ENCODE measurements around the gene CMIP.

The CMIP gene

DNA sequence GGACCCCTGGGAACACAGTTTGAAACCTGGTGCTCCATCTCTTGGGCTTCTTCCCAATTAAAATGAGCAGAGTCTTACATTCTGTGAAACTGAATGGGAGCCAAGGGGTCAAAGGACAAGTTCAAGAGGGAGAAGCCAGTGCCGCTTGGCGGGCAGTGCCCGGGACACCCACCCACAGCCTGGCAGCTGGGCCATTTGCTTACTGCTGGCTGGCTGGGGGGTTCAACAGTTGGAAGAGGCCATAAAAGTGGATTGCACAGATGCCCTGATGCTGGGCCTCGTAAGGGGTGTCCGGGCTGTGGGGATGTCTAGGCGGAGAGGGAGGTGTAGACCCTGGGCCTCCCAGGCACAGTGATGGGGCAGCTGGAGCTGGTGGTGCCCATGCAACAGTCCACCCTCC is 52.1 kb downstream of the CMIP start:
- no peak for DNase-seq

DNA sequence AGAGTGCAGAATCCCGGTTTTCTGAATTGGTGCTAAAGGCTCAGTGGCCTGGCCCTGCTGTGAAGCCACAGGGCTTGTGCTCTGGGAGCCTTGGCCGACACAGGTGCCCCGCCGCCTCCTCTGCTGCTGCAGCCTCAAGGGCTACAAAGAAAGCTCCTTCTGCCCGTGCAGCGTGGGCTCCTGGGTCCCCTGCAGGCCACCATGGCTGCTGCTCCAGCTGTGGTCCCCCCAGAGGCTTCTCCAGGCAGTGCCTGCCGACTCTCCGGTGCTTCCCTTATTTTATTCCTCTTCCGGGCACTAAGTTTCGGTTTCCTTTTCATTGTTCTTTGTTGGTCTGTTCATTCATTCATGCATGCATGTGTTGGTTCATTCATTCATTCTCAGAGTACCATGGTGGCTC is 53.1 kb downstream of the CMIP start:
- no peak for DNase-seq

DNA sequence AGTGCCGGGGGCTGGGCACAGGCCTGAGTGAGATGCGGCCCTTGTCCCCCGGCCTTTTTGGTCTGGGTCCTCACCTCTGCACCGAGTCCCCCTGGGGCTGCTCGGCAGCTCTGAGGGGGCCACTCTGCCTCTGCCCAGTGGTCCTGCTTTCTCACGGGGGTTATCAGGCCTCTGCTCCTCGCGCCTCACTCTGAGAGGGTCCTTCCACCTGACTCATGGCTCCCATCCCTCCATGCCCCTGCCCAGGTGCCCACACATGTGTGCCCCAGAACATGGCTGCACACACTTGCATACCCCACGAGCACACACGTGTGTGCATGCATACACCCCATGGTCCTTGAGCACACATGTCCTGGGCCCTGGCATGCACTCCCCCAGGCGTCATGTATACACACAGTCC is 53.7 kb downstream of the CMIP start:
- no peak for DNase-seq

DNA sequence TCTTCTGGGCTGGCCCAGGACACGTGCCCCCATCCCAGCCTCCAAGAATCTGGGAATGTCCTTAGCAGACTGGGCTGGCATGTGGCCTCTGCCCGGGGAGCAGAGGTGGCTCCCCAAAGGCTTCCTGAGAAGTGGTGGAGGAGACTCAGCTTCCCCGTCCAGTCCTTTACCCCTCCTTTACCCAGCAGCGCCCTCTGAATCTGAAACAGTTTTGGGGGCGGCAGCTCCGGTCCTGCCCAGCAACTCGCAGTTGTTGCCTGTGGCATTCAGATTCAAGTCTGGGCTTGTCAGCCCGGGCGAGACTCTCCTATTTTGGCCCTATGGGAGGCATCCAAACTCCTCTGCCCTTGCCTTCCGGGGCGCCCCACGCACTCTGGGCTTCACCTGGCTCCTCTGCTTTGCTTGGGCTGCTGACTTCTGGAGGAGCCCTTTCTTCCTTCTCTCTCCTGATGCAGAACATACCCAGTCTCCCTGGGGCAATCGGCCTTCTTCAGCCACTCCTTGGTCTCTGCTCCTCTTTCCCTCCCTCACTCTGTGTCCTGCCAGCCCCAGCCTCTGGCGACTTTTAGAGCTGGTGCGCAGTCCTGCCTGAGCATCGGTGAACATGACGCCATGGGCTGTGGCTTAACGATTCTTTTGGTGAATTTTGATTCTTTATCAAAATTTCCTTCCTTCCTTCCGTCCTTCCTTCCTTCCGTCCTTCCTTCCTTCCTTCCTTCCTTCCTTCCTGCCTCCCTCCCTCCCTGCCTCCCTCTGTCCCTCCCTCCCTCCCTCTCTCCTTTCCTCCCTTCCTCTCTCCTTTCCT is 55.2 kb downstream of the CMIP start:
- DNase-seq, result no peak

DNA sequence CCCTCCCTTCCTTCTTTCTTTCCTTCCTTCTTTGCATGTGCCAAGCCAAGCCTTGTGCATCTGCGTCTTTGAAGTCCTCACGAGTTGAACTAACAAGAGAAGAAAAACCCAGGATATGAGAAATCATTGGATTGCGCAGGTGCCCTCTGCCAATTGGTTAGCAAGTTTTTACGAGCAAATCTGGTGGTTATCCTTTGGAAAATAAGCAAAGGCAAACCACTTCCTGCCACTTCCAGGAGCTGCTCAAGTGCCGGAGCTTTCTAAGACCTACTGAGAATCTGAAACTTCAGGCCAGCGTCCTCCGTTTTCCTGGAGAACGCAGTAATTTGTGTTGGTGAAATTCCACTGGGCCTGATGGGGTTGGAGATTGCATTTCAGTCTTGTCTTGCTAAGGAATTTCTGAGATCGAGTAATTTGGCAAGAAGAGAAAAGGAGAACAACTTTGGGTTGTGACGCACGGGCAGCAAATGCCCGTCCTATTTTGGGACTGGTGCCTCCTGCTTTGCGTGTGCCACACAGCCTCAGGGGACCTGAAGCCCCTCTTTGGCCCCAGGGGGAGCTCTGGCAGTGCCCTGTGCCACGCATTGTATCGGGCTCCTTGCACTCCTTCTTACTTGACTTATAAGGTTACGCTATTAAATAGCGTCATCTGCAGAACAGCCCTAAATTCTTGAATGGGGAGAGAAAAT is 56.4 kb downstream of the CMIP start:
- peak; percentile 71 for DNase-seq

DNA sequence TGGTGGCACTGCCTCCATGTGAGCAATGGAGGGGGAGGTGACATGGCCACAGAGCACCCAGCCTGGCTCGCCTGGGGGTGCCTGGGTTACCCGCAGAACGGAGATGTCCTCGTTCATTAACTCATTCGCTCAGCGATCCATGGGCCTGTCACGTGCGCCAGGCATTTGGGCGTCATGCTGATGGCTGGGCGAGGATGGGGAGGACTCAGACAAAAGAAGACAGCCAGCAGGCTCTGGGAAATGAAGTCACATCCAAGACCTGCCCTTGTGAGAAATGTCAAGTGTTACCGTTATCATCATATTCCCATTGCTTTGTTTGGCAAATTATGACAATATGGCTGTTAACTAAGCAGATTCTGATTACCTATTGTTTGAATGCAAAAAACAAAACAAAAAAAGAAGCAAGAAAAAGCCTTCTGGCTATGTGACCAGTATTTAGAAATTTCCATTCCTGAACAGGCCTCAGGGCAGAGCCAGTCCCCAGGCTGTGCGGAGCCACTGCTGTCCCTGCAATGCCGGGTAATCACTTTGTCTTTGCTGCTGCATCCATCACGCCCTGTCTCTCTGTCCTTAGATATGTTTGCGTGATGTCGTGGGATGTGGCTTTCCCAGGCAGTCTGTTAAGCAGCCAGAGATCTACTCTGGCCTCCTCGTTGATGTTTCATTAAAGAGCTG is 57.9 kb downstream of the CMIP start:
- DNase-seq, result no peak

DNA sequence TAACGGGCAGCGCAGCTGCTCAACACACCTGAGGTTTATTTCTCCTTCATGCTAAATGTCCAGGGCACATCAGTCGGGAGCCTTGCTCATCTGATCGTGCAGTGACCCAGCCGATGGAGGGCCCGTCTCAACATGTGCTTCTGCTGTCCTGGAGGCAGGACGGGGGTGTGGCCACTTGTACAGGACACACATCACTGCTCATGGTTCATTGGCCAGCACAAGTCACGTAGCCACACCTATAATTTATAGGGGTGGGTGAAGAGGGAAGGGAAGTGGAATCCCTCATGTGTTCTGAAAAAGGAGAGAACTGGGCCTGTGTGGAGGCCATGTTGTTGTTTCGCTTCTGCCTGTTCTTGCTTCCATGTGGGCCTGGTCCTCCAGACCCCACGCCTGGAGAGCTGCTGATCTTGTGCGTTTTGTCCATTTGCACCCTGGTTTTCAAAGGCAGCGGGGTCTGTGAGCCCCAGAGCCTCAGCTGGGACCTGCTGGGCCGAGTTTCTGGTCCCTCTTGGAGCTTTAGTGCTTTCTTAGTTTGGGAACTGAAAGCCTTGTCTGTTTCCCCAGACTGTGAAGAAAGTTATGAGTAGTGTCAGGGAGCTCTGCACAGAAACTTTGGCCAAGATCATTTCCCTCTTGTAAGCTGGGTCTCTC is 60.5 kb downstream of the CMIP start:
- no peak for DNase-seq

DNA sequence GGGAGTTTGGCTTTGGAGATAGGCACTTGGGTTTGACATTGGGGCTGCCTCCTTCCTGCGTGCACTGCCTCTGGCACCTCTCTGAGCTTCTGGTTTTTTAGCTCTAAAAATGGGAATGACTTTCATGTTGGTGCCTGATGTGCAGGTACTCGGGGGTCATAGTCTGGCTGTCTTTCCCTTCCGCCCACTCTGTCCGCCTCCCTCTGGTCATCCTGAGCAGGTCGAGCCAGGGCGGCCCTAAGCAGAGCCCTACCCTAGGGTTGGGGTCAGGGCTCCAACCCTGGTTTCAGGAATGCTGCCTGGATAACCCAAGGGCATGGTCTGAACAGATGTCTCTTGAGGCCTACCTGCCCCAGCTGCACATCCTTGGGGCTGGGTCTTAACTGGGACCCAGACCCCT is 64.8 kb downstream of the CMIP start:
- no peak for DNase-seq

DNA sequence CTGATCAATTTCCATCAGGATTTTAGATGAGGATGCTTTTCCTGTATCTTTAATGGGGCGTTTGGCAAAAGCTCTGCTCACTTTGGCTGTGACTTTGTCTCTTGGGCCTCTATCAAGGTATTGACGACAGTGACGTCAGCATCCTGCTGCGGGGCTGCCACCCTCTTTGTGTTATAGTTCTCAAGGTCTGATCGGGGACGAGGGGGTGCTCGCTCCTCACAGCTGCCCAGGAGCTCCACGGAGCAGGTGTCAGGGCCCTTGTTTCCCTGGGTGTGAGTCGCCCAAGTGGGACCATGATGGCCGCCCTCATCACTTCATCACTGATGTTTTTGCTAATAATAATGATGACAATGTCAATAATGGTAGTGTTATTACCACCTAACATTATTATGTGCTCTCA is 65.4 kb downstream of the CMIP start:
- no peak for DNase-seq

DNA sequence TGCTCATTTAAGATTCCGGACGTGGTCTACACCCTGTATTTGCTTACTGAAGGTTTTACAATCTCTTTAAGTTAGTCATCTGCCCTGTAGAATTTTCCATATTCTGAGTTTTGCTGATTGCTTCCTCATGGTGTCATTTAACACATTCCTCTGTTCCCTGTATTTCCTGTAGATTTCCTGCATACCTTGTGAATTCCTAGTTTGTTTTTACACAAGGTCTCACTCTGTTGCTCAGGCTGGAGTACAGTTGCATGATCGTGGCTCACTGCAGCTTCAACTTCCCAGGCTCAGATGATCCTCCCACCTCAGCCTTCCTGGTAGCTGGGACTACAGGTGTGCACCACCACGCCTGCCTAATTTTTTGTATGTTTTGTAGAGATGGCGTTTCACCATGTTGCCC is 66.8 kb downstream of the CMIP start:
- DNase-seq, result no peak

DNA sequence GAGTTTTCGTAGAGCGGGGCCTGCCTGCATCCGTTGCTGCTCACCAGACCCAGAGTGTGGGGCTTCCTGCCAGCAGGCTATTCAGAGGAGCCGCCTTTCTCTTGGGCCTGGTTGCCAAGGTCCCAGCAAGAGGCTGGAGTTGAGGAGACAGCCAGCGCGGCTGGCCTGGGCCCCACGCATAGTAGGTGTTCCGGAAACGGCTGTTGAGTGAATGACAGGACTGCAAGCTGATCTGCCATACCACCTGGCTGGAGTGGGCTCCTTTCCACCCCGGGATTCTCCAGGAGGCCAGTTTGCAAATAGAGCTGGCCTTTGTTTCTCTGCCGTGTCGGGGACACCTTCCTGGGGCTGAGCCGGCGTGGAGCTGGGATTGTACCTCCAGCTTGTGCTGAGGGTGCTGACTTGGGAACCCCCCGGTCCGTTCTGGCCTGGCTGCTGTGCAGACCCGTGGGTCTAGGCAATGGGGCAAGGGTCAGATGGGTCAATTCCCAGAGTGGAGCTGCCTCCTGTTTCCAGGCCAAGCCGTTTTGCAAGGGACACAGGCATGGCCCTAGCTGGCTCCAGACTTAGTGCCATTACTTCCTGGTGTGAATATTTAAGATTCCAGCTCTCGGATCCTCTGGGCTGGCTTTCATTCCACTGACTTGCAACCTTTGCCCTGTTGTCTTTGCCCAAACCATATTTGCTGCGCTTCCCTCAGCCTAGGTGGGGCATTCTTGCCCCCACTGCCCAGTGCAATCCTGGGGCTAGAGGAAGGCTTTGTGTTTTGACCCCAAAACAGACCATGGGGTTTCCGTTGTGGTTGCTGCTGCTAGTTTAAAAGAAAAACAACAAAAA is 68.8 kb downstream of the CMIP start:
- DNase-seq, result peak; percentile 76

DNA sequence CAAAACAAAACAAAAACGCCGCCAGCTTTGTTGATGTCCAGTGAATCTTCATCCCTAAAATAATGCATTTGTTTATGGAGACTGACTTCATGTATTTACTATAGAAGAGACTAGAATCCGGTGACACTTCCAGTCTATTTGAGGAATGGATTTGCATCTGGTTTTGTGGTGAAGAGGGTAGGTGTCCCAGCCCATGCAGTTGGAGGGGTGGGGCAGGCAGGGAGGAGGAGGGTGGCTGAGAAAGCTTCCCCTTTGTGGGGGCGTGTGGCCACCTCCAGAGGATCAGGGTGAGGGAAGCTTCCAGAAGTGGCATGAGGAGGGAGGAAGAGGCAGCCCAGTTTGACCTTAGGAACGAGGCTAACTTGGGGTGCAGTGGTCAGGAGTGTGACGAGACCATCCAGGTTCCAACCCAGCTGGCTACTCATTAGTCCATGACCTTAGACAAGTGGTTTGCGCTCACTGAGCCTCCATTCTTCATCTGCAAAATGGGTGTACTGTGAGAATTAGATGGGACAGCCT is 69.5 kb downstream of the CMIP start:
- no peak for DNase-seq

DNA sequence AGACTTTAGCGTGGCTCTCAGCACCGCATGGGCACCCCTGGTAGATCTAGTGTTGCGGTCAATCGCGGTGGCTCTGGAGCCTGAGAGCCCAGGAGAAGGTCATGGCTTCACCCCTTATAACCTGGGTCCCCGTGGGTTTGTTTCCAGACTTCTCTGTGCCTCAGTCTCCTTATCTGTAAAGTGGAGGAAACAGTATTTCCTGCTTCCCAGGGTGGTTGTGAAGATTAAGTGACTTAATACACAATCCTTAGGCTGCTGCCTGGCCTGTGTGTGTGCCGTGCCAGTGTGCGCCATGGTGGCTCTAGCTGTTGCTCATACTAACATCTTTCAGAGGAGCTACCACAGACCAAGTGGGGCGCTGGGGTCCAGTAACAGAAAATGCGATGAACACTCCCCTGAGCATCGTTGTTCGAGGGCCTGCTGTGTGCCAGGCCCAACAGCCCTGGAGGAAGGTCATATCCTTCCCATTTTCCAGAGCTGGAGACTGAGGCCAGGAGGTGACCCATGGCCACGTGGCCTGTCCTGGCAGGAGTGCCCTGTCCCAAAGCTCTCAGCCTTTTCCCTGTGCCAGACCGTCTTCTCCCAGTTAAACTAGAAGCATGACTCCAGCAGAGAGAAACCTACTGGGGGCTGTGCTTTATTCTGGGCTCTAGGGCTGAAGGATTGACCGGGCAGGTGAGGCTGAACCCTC is 70.1 kb downstream of the CMIP start:
- DNase-seq, result no peak

DNA sequence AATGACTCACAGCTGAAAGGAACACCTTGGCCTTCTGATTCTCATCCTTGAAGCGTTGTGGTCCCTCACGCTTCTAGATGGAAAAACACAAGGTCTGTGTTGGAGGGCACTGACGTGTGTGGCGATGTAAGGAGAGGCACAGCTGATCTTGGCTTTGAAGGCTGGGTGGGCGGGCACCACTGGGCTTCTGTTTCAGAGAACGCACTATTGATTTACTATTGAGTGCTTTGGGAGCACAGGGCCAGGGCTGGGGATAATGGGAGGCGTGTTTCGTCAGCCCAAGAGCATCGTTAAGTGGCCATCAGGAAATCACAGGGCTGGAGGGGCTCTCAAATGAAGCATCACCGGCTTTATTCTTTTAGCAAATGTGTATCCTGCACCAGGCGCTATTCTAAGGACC is 70.7 kb downstream of the CMIP start:
- DNase-seq, result no peak

DNA sequence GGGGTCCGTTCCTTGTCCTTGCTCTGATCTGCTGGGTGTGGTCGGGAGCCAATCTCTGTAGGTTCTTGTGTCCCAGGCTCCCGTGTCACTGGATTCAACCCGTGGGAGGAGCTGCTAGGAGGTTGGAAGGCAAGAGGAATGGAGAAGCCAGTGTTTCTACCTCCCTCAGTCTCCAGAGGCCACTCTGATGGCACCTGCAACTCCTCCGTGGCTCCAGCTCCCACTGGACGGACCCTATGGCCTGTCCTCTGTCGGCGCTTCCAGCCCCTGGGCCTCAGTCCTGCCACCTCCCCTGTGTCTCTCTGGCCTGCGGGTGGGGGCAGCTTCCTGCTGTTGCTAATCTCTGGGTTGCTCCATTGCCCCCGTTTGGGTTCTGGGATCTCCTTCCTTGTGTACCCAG is 71.1 kb downstream of the CMIP start:
- no peak for DNase-seq

DNA sequence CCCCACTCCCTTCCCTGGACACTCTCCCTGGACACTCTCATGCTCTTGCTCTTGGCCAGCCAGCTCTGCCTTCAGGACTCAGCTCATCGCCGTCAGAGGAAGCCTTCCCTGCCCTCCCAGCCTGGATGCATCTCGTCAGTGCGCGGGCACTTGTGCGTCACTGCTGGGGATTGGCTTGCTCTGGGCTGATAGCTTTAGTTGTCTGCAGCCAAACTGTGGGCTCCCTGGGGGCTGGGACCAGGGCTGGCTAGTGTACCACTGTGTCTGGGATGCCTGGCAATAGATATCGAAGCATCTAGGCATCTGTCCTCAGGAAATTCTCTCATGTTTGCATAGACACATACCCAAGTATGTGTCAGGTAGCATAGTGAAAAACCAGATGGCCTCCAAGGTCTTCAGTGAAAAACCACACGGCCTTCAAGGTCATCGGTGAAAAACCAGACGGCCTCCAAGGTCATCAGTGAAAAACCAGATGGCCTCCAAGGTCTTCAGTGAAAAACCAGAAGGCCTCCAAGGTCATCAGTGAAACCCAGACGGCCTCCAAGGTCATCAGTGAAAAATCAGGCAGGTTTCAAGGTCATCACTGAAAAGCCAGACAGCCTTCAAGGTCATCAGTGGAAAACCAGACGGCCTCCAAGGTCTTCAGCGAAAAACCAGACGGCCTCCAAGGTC is 72.0 kb downstream of the CMIP start:
- no peak for DNase-seq

DNA sequence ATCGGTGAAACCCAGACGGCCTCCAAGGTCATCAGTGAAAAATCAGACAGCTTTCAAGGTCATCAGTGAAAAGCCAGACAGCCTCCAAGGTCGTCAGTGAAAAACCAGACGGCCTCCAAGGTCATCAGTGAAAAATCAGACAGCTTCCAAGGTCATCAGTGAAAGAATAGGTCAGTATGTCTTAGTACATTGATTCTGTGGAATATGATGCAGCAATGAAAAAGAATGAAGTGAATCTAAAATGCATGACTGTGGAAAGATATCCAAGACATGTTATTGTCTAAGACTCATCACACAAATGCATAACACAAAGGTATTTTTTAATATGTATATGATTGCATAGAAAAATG is 72.5 kb downstream of the CMIP start:
- DNase-seq, result no peak

DNA sequence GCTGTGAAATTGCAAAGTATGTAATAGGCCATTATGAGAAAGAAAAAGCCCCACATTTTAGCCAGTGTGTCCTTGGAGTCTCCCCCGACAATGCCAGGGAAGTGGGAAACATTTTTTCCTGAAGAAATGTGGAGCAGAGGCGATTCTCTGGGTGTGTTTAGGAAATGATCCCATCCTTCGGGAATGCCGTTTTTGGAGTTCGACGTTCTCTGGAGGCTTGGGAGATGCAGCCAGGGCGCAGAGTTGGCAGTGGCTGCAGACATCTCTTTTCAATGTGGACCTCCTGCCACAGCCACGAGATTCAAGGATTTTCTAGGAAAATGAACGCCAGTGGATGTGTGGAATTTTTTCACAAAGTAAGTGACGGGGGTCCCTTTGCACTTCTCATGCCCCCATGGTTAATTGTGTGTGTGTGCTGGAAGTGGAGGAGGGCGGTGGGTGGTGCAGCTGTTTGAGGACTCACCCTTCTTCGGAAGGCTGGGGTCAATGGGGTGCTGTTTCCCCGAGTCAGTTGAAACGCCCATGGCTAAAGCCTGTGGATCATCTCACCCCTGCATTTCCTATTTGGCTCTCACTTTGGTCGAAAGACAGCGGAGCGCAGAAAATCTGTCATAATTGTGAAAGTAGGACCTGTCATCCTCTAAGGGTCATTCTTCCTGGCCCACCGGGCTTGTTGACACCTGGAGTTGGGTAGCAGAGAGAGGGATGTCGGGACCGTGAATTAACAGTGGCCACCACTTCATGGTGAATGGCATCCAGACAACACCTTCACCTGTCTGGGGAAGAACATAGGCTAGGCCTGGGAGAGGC is 73.2 kb downstream of the CMIP start:
- no peak for DNase-seq

DNA sequence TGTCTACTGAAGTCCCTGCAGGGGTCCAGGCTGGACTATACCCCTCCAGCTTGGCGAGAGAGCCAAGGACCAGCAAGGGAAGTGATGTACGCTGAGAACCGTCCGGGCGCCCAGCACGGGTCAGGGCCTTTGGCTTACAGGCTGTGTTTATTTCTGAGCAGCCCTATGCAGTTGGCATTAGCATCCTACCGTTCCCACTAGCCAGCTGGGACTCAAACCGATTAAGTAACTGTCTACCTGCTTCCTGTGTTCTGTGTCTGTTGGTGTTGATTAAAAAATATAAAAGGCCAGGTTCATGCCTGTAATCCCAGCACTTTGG is 73.8 kb downstream of the CMIP start:
- DNase-seq, result no peak

DNA sequence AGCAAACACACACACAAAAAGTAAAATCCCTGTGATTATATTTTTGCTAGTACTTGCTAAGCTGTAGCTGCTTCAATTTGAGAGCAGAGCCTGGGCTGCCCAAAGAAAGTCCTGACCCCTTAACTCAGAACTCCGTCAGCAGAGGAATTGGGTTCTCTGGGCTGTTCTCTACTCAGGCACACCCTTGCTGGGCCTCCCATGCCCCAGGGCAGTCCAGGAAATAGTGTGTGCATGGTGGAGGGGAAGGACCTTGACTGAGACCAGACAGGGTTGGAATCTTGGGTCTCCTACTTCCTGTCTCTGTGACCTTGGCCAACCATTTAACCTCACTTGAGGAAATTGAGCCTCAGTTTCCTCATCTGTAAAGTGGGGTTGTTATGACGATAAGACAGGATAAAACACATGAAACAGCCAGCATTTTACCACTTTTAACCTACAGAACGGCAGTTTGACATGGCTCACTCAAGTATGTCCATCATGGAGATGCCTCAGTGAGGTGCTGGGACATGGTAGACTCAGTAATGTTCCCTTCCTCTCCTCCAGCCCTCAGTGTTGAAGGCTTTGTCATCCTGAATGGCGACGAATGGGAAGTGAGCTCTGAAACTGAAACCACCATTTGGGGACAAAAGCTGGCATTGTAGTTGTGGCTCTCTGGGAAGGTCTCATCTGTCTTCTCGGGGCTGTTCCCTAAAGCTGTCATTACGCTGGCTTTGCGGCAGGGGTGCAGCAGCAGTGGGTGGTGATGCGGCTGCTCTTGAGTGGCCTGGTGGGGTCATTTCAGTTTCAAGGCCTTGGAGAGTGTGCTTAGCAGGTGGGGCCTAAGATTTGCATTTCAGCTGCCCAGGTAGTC is 74.9 kb downstream of the CMIP start:
- DNase-seq, result no peak

All from femur (tissue), 1 donor.